Fibroblast of pulmonary artery (primary cell): ENCODE results near the gene NPEPL1.

Experiments
- DNase-seq: peaks from one replicate; pipeline ENCODE4 v3.0.0-alpha.2; 2010; ENCODE audit warnings: low read depth
- H3K4me3 ChIP-seq: replicated peaks from 2 replicates; pipeline ENCODE4 v1.5.1; 2011; ENCODE audit warnings: low read depth, mild to moderate bottlenecking, control low read depth, low read length, moderate library complexity
- TF ChIP-seq, protein P1 (sequence below): IDR thresholded peaks from 2 replicates; pipeline ENCODE4 v1.5.1; 2011; ENCODE audit warnings: mild to moderate bottlenecking, control low read depth, low read length, inconsistent platforms; ENCODE audit errors: missing control alignments

Gene NPEPL1

DNA sequence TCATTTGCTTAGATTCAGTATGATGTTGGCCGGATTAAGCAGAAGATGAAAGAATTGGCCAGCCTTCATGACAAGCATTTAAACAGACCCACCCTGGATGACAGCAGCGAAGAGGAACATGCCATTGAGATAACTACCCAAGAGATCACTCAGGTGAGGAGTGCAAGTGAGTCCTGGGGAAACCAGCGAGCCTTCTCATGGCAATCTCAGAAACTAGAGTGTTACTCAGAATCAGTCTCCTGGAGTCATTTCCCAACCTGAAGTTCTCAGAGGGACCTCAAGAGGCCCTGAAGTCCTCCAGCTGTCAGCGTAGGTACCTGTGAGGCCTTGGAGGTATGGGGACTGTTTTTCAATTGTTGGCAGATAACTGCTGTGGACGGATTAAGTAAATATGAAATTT, 24.6 kb upstream of the NPEPL1 start:
- no peak overlapping the region for H3K4me3 ChIP-seq
- TF ChIP-seq, protein P1, sequence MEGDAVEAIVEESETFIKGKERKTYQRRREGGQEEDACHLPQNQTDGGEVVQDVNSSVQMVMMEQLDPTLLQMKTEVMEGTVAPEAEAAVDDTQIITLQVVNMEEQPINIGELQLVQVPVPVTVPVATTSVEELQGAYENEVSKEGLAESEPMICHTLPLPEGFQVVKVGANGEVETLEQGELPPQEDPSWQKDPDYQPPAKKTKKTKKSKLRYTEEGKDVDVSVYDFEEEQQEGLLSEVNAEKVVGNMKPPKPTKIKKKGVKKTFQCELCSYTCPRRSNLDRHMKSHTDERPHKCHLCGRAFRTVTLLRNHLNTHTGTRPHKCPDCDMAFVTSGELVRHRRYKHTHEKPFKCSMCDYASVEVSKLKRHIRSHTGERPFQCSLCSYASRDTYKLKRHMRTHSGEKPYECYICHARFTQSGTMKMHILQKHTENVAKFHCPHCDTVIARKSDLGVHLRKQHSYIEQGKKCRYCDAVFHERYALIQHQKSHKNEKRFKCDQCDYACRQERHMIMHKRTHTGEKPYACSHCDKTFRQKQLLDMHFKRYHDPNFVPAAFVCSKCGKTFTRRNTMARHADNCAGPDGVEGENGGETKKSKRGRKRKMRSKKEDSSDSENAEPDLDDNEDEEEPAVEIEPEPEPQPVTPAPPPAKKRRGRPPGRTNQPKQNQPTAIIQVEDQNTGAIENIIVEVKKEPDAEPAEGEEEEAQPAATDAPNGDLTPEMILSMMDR: no peak
- no peak for DNase-seq

DNA sequence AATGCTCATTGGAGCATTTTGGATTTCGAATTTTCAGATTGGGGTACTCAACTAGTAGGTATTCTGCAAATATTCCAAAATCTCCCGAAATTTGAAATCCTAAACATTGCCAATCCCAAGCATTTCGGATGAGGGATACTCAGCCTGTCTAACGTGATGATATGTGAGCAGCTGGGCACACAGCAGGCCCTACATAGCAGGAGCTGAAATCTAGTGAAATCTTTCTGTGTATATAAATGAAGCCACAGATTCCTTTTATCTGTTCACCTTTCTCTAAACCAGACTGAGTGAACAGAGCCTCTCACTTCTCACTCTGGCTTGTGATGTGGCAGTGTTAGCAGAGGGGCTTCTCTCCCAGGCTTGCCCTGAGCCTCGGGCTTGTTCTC, 23.7 kb upstream of the NPEPL1 start:
- TF ChIP-seq, protein P1: no peak
- DNase-seq: no peak
- H3K4me3 ChIP-seq: no peak overlapping the region

DNA sequence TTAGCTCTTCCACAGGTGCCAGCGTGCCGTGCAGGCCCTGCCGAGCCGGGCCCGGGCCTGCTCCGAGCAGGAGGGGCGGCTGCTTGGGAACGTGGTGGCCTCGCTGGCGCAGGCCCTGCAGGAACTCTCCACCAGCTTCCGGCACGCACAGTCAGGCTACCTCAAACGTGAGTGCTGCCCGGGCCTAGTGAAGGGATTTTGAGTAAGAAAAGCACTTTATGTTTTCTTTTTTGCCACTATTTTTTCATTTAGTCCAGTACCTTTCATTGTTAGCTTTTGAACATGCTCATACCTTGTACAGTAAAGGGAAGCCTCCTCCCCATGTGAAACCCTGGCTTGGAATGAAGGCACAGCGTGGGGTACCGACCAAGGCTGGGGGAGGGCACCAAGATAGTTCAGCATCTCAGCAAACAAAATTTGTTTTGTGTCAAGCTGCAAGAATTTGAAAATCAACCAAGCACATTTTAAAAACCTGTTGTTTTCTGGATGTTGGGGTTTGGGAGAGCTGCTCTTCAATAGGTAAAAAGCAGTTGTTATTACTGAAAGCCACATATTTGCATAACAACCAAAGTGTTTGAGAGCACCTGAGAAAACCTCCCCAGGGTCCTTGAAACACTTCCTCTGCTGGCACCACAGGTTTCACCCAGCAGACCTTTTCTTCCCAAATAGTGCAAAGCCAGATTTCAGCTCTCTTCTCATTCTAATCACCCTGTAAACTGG, 23.2 kb upstream of the NPEPL1 start:
- TF ChIP-seq, protein P1: no peak

DNA sequence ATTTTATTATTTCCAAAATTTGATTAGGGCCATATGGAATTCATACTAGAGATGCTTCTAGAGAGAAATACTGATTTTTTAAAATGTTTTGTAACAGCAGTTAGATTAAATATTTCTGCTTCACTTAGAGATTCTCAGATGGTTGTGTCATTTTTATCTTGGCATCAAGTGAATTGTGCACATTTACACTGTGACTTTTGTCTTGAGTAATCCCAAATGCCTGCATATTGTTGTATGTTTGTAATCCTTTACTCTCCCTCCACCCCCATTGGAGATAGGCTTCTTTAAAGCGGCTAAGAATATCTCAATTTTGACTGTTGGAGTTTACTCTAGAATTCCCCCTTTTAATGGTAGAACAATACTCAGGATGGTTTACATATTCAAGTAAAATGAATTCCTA, 22.5 kb upstream of the NPEPL1 start:
- H3K4me3 ChIP-seq: no peak overlapping the region
- TF ChIP-seq, protein P1: no peak
- DNase-seq: no peak

More for the DNA sequence above, 23.2 kb upstream of the NPEPL1 start:
- H3K4me3 ChIP-seq: no peak overlapping the region
- DNase-seq: no peak

DNA sequence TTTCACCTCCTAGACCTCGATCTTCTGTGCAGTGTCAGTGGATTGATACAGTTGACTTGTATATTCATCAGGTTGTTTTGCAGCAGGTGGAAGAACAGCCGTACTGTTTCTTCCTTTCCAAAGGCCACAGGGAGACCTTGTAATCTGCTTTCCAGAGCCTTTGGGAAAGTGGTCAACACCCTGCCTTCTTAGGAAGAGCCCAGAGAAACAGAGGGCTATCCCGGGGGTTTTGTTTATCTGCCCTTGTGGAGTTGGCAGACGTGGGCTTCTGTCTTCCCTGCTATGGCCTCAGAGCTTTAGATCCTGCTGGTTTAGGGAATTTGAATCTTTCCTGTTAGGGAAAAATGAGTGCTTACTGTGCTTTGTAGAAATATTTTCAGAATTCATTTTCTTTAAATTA, 21.9 kb upstream of the NPEPL1 start:
- no peak overlapping the region for H3K4me3 ChIP-seq
- DNase-seq: no peak
- TF ChIP-seq, protein P1: no peak

DNA sequence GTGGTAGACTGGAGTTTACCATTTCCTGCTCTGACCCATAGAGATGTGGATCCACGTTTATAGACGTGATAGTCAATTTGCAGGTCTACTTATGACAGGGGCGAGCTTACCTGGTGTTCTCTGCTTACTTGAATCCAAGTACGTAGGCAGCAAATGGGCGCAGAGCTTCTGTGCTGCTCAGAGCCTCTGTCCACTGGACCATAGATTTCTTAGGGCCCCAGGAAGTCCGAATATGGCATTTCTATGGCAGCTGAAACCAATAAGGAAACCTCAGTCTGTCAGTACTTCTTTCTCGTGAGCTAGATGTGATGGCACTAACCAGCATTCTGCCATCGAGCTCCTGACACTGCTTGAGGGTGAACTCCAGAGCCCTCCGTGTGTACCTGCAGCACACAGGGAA, 19.5 kb upstream of the NPEPL1 start:
- H3K4me3 ChIP-seq: no peak overlapping the region
- TF ChIP-seq, protein P1: no peak
- DNase-seq: no peak

DNA sequence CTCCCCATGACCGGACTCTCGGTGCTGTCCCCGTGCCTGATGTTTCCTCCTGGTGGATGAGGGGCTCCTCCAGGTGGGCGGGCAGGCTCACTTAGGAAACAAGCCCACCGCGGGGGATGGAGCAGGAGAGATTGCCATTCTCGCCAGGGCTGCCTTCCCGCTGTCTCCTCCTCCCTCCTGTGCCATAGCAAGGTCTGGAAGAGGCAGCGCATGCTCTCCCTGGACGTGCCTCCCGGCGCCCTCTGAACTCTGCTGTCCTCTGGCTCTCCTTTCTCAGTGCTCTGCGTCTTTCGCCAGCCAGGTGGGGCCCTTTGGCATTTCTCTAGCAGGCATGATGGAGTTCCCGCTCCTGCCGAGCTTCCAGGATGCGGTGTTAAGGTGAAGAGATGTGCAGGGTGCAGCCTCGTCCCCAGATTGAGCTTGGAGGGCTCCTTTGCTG, 17.4 kb upstream of the NPEPL1 start:
- TF ChIP-seq, protein P1: no peak
- no peak for DNase-seq
- no peak overlapping the region for H3K4me3 ChIP-seq
